GM23338 (cell line): ENCODE measurements around the gene COPZ2. TPM values are rescaled to one million over a fixed set of nuclear protein-coding genes. Genes with fewer than 3 reads are reported as not detected.
A peak's percentile ranks its signal among the peaks of the same experiment; 100 is the strongest.
"Not testable (repeated sequence)": the region's sequence is repeated elsewhere in the genome, so short reads cannot be mapped to it uniquely, and the experiment has no call there.

Experiments
- ATAC-seq: fragments of 200-7000 bp; cut with Tn5 transposase; 3 replicates; pipeline ENCODE4 v1.9.1; 2020
- DNase-seq: peaks from one replicate; pipeline ENCODE4 v3.0.0-alpha.2; 2015; ENCODE audit warnings: low spot score
- H2AFZ ChIP-seq: fragments of 200-600 bp; sonication (generic); 2 replicates; pipeline ENCODE4 v1.8.0; 2016; ENCODE audit warnings: antibody characterized with exemption, mild to moderate bottlenecking, moderate library complexity
- H3F3A ChIP-seq: fragments of 200-600 bp; sonication (generic); replicated peaks from 2 replicates; pipeline ENCODE4 v1.8.0; 2017; ENCODE audit warnings: antibody characterized with exemption, mixed run types, low read depth
- H3K27ac ChIP-seq: fragments of 200-600 bp; sonication (generic); 2 replicates; pipeline ENCODE4 v1.6.1; 2016; ENCODE audit warnings: low read depth
- H3K27me3 ChIP-seq: fragments of 200-600 bp; sonication (generic); 2 replicates; pipeline ENCODE4 v1.8.0; 2016; ENCODE audit warnings: mild to moderate bottlenecking, mixed run types, moderate library complexity; ENCODE audit not compliant: insufficient read depth
- H3K36me3 ChIP-seq: fragments of 200-600 bp; sonication (generic); 2 replicates; pipeline ENCODE4 v1.8.0; 2016; ENCODE audit warnings: mild to moderate bottlenecking; ENCODE audit not compliant: insufficient read depth
- H3K4me1 ChIP-seq: fragments of 200-600 bp; sonication (generic); 2 replicates; pipeline ENCODE4 v1.8.0; 2016; ENCODE audit warnings: mild to moderate bottlenecking, moderate library complexity; ENCODE audit not compliant: insufficient read depth
- H3K4me2 ChIP-seq: fragments of 200-600 bp; sonication (generic); 2 replicates; pipeline ENCODE4 v1.7.1; 2017; ENCODE audit warnings: mixed run types
- H3K4me3 ChIP-seq: fragments of 200-600 bp; sonication (generic); 2 replicates; pipeline ENCODE4 v1.6.1; 2016; ENCODE audit warnings: mixed run types
- H3K79me2 ChIP-seq: fragments of 200-600 bp; sonication (generic); replicated peaks from 2 replicates; pipeline ENCODE4 v1.8.0; 2017; ENCODE audit warnings: mild to moderate bottlenecking; ENCODE audit not compliant: insufficient read depth
- H3K9me2 ChIP-seq: fragments of 200-600 bp; sonication (generic); 2 replicates; pipeline ENCODE4 v1.8.0; 2017; ENCODE audit not compliant: insufficient read depth
- H4K20me1 ChIP-seq: fragments of 200-600 bp; sonication (generic); replicated peaks from 2 replicates; pipeline ENCODE4 v1.8.0; 2017; ENCODE audit warnings: mild to moderate bottlenecking; ENCODE audit not compliant: insufficient read depth
- H3K27ac Mint-ChIP-seq: 2 replicates; pipeline ENCODE4 v1.8.0; 2020; ENCODE audit warnings: inconsistent platforms, mild to moderate bottlenecking, moderate library complexity, mixed read lengths
- H3K27me3 Mint-ChIP-seq: 3 replicates; pipeline ENCODE4 v1.8.0; 2022; ENCODE audit warnings: low read depth, mild to moderate bottlenecking, moderate library complexity, mixed read lengths, inconsistent platforms; ENCODE audit not compliant: insufficient read depth, poor library complexity
- H3K36me3 Mint-ChIP-seq: 3 replicates; pipeline ENCODE4 v1.8.0; 2021; ENCODE audit warnings: low read depth, mild to moderate bottlenecking, inconsistent platforms, moderate library complexity, mixed read lengths
- H3K4me1 Mint-ChIP-seq: 3 replicates; pipeline ENCODE4 v1.8.0; 2020; ENCODE audit warnings: mild to moderate bottlenecking, inconsistent platforms, mixed read lengths
- H3K4me3 Mint-ChIP-seq: 3 replicates; pipeline ENCODE4 v1.8.0; 2021; ENCODE audit warnings: moderate library complexity, mild to moderate bottlenecking, inconsistent platforms, mixed read lengths
- H3K9me3 Mint-ChIP-seq: 3 replicates; pipeline ENCODE4 v1.8.0; 2020; ENCODE audit warnings: moderate library complexity, mild to moderate bottlenecking, inconsistent platforms, mixed read lengths
- CTCF ChIP-seq, 2 experiments: fragments of 200-600 bp in 1 of 2; sonication (generic) in 1 of 2; conservative IDR thresholded peaks; 2 replicates each; pipeline versions ENCODE4 v1.5.1 to v1.6.1; 2016 to 2017; ENCODE audit warnings: antibody characterized with exemption in 2 of 2, low read depth in 2 of 2, mild to moderate bottlenecking in 2 of 2, moderate library complexity in 1 of 2
- EZH2phosphoT487 ChIP-seq: fragments of 200-600 bp; sonication (generic); IDR thresholded peaks from one replicate; pipeline ENCODE4 v1.8.1; 2018; ENCODE audit warnings: antibody characterized with exemption; ENCODE audit not compliant: unreplicated experiment
- JUNB ChIP-seq: IDR thresholded peaks from one replicate; pipeline ENCODE4 v1.6.1; 2016; ENCODE audit warnings: antibody characterized with exemption; ENCODE audit not compliant: unreplicated experiment
- POLR2AphosphoS5 ChIP-seq: IDR thresholded peaks from 2 replicates; pipeline ENCODE4 v1.6.1; 2016; ENCODE audit warnings: antibody characterized with exemption, low read depth
- REST ChIP-seq: IDR thresholded peaks from one replicate; pipeline ENCODE4 v1.6.1; 2018; ENCODE audit warnings: antibody characterized with exemption; ENCODE audit not compliant: unreplicated experiment
- STAT1 ChIP-seq: IDR thresholded peaks from one replicate; pipeline ENCODE4 v1.6.1; 2016; ENCODE audit warnings: antibody characterized with exemption; ENCODE audit not compliant: unreplicated experiment
- ZNF114 ChIP-seq: fragments of 250-450 bp; sonication (Bioruptor Pico); IDR thresholded peaks from 2 replicates; pipeline ENCODE4 v1.5.0; 2020; ENCODE audit warnings: mild to moderate bottlenecking, moderate library complexity
- polyA plus RNA-seq: library from polyadenylated mRNA; unstranded; fragments of >200 nt; fragmentation: Nextera tagmentation; extraction: Ambion mirVana; gene quantifications from 2 replicates; pipeline ENCODE4 v1.2.1, GENCODE V29; 2016
- total RNA-seq: library from RNA; depleted of rRNA; stranded (reverse); fragments of >200 nt; shearing (Covaris generic); gene quantifications from 2 replicates; pipeline ENCODE4 v1.2.3, GENCODE V29; 2014

The COPZ2 gene
- total and polyA plus RNA-seq, 2 experiments from 2014 or later: not detected

GRCh38 chr17:48071654-48072053 lies 34.1 kb upstream of the COPZ2 start (continued):
- TF ChIP-seq REST (no peak), ZNF114 (CRISPR knock-in tag) (no peak), STAT1 (no peak), JUNB (no peak), POLR2AphosphoS5 (no peak)

GRCh38 chr17:48070195-48070594 lies 32.6 kb upstream of the COPZ2 start:
- H3K4me2 ChIP-seq: no peak overlapping the region
- H3K79me2 ChIP-seq: peaks cover 12% of the 10 kb centered on the region; the same call in 1 of the 2 replicates
- Mint-ChIP-seq H3K9me3 (no peaks in the 10 kb centered on the region), H3K4me1 (peaks cover 11% of the 10 kb centered on the region), H3K4me3 (no peak overlapping the region), H3K36me3 (peaks cover 75% of the 10 kb centered on the region), H3K27me3 (peaks cover 8% of the 10 kb centered on the region), H3K27ac (no peak overlapping the region)
- DNase-seq: no peak
- no peaks in the 10 kb centered on the region for H3K9me2 ChIP-seq
- peaks cover 17% of the 10 kb centered on the region for H4K20me1 ChIP-seq
- H3K27me3 ChIP-seq: no peaks in the 10 kb centered on the region
- TF ChIP-seq ZNF114 (CRISPR knock-in tag): no peak
- H3K27ac ChIP-seq: no peak overlapping the region
- H3K4me3 ChIP-seq: no peak overlapping the region
- peaks cover 11% of the 10 kb centered on the region for H3K4me1 ChIP-seq
- H3K36me3 ChIP-seq: peaks cover 28% of the 10 kb centered on the region
- peaks cover 26% of the 10 kb centered on the region for H3F3A ChIP-seq
- ATAC-seq: no peak
- H2AFZ ChIP-seq: no peak overlapping the region

GRCh38 chr17:48068491-48068961 lies 30.9 kb upstream of the COPZ2 start:
- Histone ChIP-seq H3K4me2 (no peak overlapping the region), H4K20me1 (peaks cover 16% of the 10 kb centered on the region), H3K9me2 (no peaks in the 10 kb centered on the region), H3K4me3 (no peak overlapping the region), H3F3A (peaks cover 35% of the 10 kb centered on the region), H2AFZ (no peak overlapping the region), H3K36me3 (peaks cover 29% of the 10 kb centered on the region), H3K79me2 (peaks cover 12% of the 10 kb centered on the region), H3K4me1 (peaks cover 11% of the 10 kb centered on the region), H3K27ac (peak overlapping the region; percentile 72; the same call in 1 of the 2 replicates), H3K27me3 (no peaks in the 10 kb centered on the region)
- DNase-seq: peak; percentile 82
- Mint-ChIP-seq H3K4me1 (peaks cover 21% of the 10 kb centered on the region), H3K4me3 (no peak overlapping the region; the same call in 2 of the 3 replicates), H3K36me3 (peaks cover 79% of the 10 kb centered on the region), H3K27ac (no peak overlapping the region), H3K27me3 (peaks cover 8% of the 10 kb centered on the region), H3K9me3 (no peaks in the 10 kb centered on the region)
- ATAC-seq: peak; percentile 93
- peak; percentile 54 to 57 for TF ChIP-seq CTCF (conservative IDR thresholded peaks at IDR 0.05; ENCODE audit: low read depth in 2 of 2)
- TF ChIP-seq EZH2phosphoT487: no peak

GRCh38 chr17:48067808-48068207 lies 30.2 kb upstream of the COPZ2 start:
- peaks cover 34% of the 10 kb centered on the region for H3K36me3 ChIP-seq
- Mint-ChIP-seq H3K36me3 (peaks cover 76% of the 10 kb centered on the region), H3K4me1 (peaks cover 21% of the 10 kb centered on the region)
- H2AFZ ChIP-seq, H3K27me3 Mint-ChIP-seq, H3K4me2 ChIP-seq, DNase-seq, H3K27ac Mint-ChIP-seq, H3K4me3 Mint-ChIP-seq, H3K27me3 ChIP-seq, H3K9me2 ChIP-seq, H3K27ac ChIP-seq, H3K9me3 Mint-ChIP-seq, ATAC-seq, H3K4me3 ChIP-seq: not testable (repeated sequence)
- peaks cover 11% of the 10 kb centered on the region for H3K4me1 ChIP-seq
- H3K79me2 ChIP-seq: peaks cover 12% of the 10 kb centered on the region
- peaks cover 23% of the 10 kb centered on the region for H4K20me1 ChIP-seq
- peaks cover 34% of the 10 kb centered on the region for H3F3A ChIP-seq
